HEK293 (cell line): Measurements from ENCODE around the gene RMDN3.

ENCODE experiments used
- CTCF ChIA-PET: fragments of 350-600 bp; formaldehyde crosslinking; extraction: SDS; loops from one replicate; lab custom pipeline; 2021; ENCODE audit warnings: antibody characterized with exemption; lab: Yijun Ruan, JAX
- POLR2A ChIA-PET: fragments of 300-600 bp; formaldehyde crosslinking; extraction: SDS; loops from one replicate; lab custom pipeline; 2020; ENCODE audit warnings: antibody characterized with exemption, inconsistent platforms; lab: Yijun Ruan, JAX
- H3K27ac ChIP-seq: fragments of 200-500 bp; sonication (Bioruptor generic); 2 replicates; pipeline ENCODE4 v1.5.1; 2014; ENCODE audit warnings: low read depth, low read length, control low read depth, inconsistent platforms; ENCODE audit errors: extremely low read depth
- H3K36me3 ChIP-seq, 2 experiments: fragments of 200-500 bp in 1 of 2; sonication (Bioruptor generic) in 1 of 2; 1 replicate in 1 of 2; 2 replicates in 1 of 2; pipeline ENCODE4 v1.5.1; 2014 to 2017; ENCODE audit warnings: inconsistent platforms in 2 of 2, low read length in 2 of 2; ENCODE audit not compliant: control insufficient read depth in 2 of 2, insufficient read depth in 1 of 2
- H3K4me1 ChIP-seq: fragments of 200-500 bp; sonication (Bioruptor generic); 2 replicates; pipeline ENCODE4 v1.5.1; 2014; ENCODE audit warnings: mild to moderate bottlenecking, low read length, inconsistent platforms; ENCODE audit not compliant: control insufficient read depth, insufficient read depth
- H3K4me3 ChIP-seq: 2 replicates; pipeline ENCODE4 v1.5.1; 2011; ENCODE audit warnings: low read depth, mild to moderate bottlenecking, control low read depth, low read length, moderate library complexity
- H3K9me3 ChIP-seq: fragments of 200-500 bp; sonication (Bioruptor generic); 2 replicates; pipeline ENCODE4 v1.5.1; 2014; ENCODE audit warnings: low read depth, low read length, inconsistent platforms; ENCODE audit not compliant: control insufficient read depth, insufficient read depth
- PRDM10 ChIP-seq: fragments of 450-650 bp; formaldehyde crosslinking; IDR thresholded peaks from 2 replicates; pipeline ENCODE4 v1.5.1; 2016; ENCODE audit warnings: missing biosample characterization, missing genetic modification characterization
- SCRT1 ChIP-seq: fragments of 450-650 bp; formaldehyde crosslinking; IDR thresholded peaks from 2 replicates; pipeline ENCODE4 v1.5.1; 2016; ENCODE audit warnings: missing biosample characterization, missing genetic modification characterization, borderline replicate concordance
- ZNF266 ChIP-seq: fragments of 450-650 bp; formaldehyde crosslinking; IDR thresholded peaks from 2 replicates; pipeline ENCODE4 v1.5.1; 2016; ENCODE audit warnings: missing biosample characterization, missing genetic modification characterization, low read depth
- ZNF280C ChIP-seq: fragments of 450-650 bp; formaldehyde crosslinking; IDR thresholded peaks from 2 replicates; pipeline ENCODE4 v1.5.1; 2016; ENCODE audit warnings: missing biosample characterization, missing genetic modification characterization
- ZNF354C ChIP-seq: fragments of 450-650 bp; formaldehyde crosslinking; IDR thresholded peaks from 2 replicates; pipeline ENCODE4 v1.5.1; 2016; ENCODE audit warnings: missing biosample characterization, missing genetic modification characterization, low read depth, borderline replicate concordance
- ZNF747 ChIP-seq: fragments of 450-650 bp; formaldehyde crosslinking; IDR thresholded peaks from 2 replicates; pipeline ENCODE4 v1.5.1; 2016; ENCODE audit warnings: missing biosample characterization, missing genetic modification characterization
- ZNF792 ChIP-seq: fragments of 450-650 bp; formaldehyde crosslinking; IDR thresholded peaks from 2 replicates; pipeline ENCODE4 v1.5.1; 2016; ENCODE audit warnings: missing biosample characterization, missing genetic modification characterization
- TF ChIP-seq, protein P1 (sequence below): fragments of 450-650 bp; formaldehyde crosslinking; IDR thresholded peaks from 2 replicates; pipeline ENCODE4 v1.5.1; 2016; ENCODE audit warnings: missing biosample characterization, missing genetic modification characterization
- TF ChIP-seq, protein P2 (sequence below): fragments of 450-650 bp; formaldehyde crosslinking; IDR thresholded peaks from 2 replicates; pipeline ENCODE4 v1.5.1; 2016; ENCODE audit warnings: missing biosample characterization, missing genetic modification characterization
- TF ChIP-seq, protein P3 (sequence below): fragments of 450-650 bp; formaldehyde crosslinking; IDR thresholded peaks from 2 replicates; pipeline ENCODE4 v1.5.1; 2016; ENCODE audit warnings: missing biosample characterization, missing genetic modification characterization
- TF ChIP-seq, protein P4 (sequence below): IDR thresholded peaks from 2 replicates; pipeline ENCODE4 v1.6.1; 2011; ENCODE audit warnings: mild to moderate bottlenecking, low read depth, low read length, borderline replicate concordance

RMDN3 gene

GRCh38 chr15:40803076-40803475 lies 48.0 kb upstream of the RMDN3 start (continued):
- no peak for TF ChIP-seq ZNF280C (tag by site-specific recombination)

DNA sequence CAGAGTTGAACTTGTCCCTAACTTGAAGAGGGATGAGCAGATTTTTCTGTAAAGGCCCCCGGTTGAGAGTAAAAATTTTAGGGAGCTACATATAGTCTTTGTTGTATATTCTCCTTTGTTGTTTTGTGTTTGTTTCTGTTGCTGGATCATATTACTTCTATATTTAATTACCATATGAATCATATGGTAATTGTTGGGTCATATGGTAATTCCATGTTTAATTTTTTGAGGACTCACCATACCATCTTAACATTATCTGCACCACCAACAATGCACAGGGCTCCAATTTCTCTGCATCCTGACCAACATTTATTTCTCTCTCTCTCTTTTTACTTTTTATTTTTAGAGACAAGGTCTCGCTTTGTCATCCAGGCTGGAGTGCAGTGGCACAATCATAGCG lies 44.5 kb upstream of the RMDN3 start:
- Histone ChIP-seq H3K4me3 (no peak overlapping the region), H3K36me3 (no peaks in the 10 kb centered on the region; a peak in 1 of 3 replicates), H3K9me3 (no peaks in the 10 kb centered on the region), H3K4me1 (no peaks in the 10 kb centered on the region), H3K27ac (no peak overlapping the region)
- POLR2A ChIA-PET, result no interaction called here
- TF ChIP-seq PRDM10 (tag by site-specific recombination) (no peak), ZNF266 (tag by site-specific recombination) (no peak), ZNF792 (tag by site-specific recombination) (no peak), SCRT1 (no peak), ZNF354C (tag by site-specific recombination) (no peak)
- TF ChIP-seq, protein P1, sequence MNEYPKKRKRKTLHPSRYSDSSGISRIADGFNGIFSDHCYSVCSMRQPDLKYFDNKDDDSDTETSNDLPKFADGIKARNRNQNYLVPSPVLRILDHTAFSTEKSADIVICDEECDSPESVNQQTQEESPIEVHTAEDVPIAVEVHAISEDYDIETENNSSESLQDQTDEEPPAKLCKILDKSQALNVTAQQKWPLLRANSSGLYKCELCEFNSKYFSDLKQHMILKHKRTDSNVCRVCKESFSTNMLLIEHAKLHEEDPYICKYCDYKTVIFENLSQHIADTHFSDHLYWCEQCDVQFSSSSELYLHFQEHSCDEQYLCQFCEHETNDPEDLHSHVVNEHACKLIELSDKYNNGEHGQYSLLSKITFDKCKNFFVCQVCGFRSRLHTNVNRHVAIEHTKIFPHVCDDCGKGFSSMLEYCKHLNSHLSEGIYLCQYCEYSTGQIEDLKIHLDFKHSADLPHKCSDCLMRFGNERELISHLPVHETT (tag by site-specific recombination), result no peak
- TF ChIP-seq, protein P2, sequence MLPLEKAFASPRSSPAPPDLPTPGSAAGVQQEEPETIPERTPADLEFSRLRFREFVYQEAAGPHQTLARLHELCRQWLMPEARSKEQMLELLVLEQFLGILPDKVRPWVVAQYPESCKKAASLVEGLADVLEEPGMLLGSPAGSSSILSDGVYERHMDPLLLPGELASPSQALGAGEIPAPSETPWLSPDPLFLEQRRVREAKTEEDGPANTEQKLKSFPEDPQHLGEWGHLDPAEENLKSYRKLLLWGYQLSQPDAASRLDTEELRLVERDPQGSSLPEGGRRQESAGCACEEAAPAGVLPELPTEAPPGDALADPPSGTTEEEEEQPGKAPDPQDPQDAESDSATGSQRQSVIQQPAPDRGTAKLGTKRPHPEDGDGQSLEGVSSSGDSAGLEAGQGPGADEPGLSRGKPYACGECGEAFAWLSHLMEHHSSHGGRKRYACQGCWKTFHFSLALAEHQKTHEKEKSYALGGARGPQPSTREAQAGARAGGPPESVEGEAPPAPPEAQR (tag by site-specific recombination), result no peak
- CTCF ChIA-PET, result interaction anchor here (0.6 kb wide), 1 partner anchor 50 kb away, joined by 3 read pairs; no protein-coding TSS in a partner anchor

DNA sequence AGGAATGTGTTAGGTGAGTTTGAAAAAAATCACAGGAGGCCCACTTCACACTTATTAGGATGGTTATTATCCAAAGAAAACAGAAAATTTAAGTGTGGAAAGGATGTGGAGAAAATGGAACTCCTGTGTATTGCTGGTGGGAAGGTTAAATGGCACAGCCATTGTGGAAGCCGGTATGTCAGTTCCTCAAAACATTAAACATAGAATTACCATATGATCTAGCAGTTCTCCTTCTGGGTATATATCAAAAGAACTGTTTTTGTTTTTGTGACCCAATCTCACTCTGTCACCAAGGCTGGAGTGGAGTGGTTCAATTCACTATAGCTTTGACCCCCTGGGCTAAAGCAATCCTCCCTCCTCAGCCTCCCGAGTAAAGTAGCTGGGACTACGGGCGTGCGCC lies 41.5 kb upstream of the RMDN3 start:
- H3K9me3 ChIP-seq, result no peaks in the 10 kb centered on the region
- CTCF ChIA-PET, result interaction anchor here (0.6 to 1.2 kb wide), 5 partner anchors 28 to 737 kb away, joined by 3 read pairs; no protein-coding TSS in a partner anchor
- TF ChIP-seq, protein P3, sequence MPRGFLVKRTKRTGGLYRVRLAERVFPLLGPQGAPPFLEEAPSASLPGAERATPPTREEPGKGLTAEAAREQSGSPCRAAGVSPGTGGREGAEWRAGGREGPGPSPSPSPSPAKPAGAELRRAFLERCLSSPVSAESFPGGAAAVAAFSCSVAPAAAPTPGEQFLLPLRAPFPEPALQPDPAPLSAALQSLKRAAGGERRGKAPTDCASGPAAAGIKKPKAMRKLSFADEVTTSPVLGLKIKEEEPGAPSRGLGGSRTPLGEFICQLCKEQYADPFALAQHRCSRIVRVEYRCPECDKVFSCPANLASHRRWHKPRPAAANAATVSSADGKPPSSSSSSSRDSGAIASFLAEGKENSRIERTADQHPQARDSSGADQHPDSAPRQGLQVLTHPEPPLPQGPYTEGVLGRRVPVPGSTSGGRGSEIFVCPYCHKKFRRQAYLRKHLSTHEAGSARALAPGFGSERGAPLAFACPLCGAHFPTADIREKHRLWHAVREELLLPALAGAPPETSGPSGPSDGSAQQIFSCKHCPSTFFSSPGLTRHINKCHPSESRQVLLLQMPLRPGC (tag by site-specific recombination), result no peak
- no peak for TF ChIP-seq ZNF747 (tag by site-specific recombination)
- TF ChIP-seq, protein P4, sequence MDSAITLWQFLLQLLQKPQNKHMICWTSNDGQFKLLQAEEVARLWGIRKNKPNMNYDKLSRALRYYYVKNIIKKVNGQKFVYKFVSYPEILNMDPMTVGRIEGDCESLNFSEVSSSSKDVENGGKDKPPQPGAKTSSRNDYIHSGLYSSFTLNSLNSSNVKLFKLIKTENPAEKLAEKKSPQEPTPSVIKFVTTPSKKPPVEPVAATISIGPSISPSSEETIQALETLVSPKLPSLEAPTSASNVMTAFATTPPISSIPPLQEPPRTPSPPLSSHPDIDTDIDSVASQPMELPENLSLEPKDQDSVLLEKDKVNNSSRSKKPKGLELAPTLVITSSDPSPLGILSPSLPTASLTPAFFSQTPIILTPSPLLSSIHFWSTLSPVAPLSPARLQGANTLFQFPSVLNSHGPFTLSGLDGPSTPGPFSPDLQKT, result no peak
- POLR2A ChIA-PET, result no interaction called here
- H3K27ac ChIP-seq, result no peak overlapping the region
- H3K4me1 ChIP-seq, result no peaks in the 10 kb centered on the region; the same call in 1 of the 2 replicates
- peaks cover 0 to 2% of the 10 kb centered on the region in 2 experiments; a peak in 2 of 3 replicates for H3K36me3 ChIP-seq
- no peak overlapping the region for H3K4me3 ChIP-seq
